GM19023 (cell line): Measurements from ENCODE around the gene RWDD4.

Source experiments
- ATAC-seq: cut with Tn5 transposase; IDR thresholded peaks from one replicate; pipeline ENCODE4 v1.9.1; 2021; ENCODE audit warnings: mild to moderate bottlenecking, moderate library complexity; ENCODE audit not compliant: unreplicated experiment

The RWDD4 gene

GRCh38 chr4:183659029-183659871 is at the start of gene RWDD4, which contains the start of gene TRAPPC11:
TSS of gene RWDD4 (minus strand) at chr4:183659185. CDS start at chr4:183658952, 233 bp downstream.
TSS of gene TRAPPC11 (plus strand) at chr4:183659293. CDS start at chr4:183663868, 4,575 bp downstream.
- peak; percentile 99 for ATAC-seq

- ATAC-seq: no peak
Observed at GRCh38 chr4:183702492-183702891, 43.5 kb upstream of the RWDD4 start.

- ATAC-seq: no peak
Observed at GRCh38 chr4:183700407-183700806, 41.4 kb upstream of the RWDD4 start.

- ATAC-seq: no peak
Observed at GRCh38 chr4:183698909-183699308, 39.9 kb upstream of the RWDD4 start.

- no peak for ATAC-seq
Observed at GRCh38 chr4:183691897-183692296, 32.9 kb upstream of the RWDD4 start.

- no peak for ATAC-seq
Observed at GRCh38 chr4:183691006-183691405, 32.0 kb upstream of the RWDD4 start.

- no peak for ATAC-seq
Observed at GRCh38 chr4:183688216-183688615, 29.2 kb upstream of the RWDD4 start.

GRCh38 chr4:183686461-183686860 is 27.5 kb upstream of the RWDD4 start:
- ATAC-seq: no peak

GRCh38 chr4:183681119-183681518 is 22.1 kb upstream of the RWDD4 start:
- ATAC-seq: no peak

GRCh38 chr4:183675625-183676024 is 16.6 kb upstream of the RWDD4 start:
- ATAC-seq: no peak

- ATAC-seq: no peak
Observed at GRCh38 chr4:183674153-183674552, 15.2 kb upstream of the RWDD4 start.

- no peak for ATAC-seq
Observed at GRCh38 chr4:183670960-183671555, 12.1 kb upstream of the RWDD4 start.

- ATAC-seq: no peak
Observed at GRCh38 chr4:183670251-183670650, 11.3 kb upstream of the RWDD4 start.

GRCh38 chr4:183666088-183666487 is 7.1 kb upstream of the RWDD4 start:
- ATAC-seq: no peak

- no peak for ATAC-seq
Observed at GRCh38 chr4:183659872-183660242, 872 bp upstream of the RWDD4 start.

- ATAC-seq: peak; percentile 33
Observed at GRCh38 chr4:183658362-183659028, 490 bp downstream of the RWDD4 start.

GRCh38 chr4:183657564-183657963 is 1.4 kb downstream of the RWDD4 start:
- ATAC-seq: no peak

- no peak for ATAC-seq
Observed at GRCh38 chr4:183645326-183645725, 13.7 kb downstream of the RWDD4 start.

GRCh38 chr4:183639291-183639690 is 19.7 kb downstream of the RWDD4 start:
- no peak for ATAC-seq

GRCh38 chr4:183638436-183638835 is 20.5 kb downstream of the RWDD4 start:
- no peak for ATAC-seq

GRCh38 chr4:183637461-183637860 is 21.5 kb downstream of the RWDD4 start:
- ATAC-seq: no peak

- ATAC-seq: no peak
Observed at GRCh38 chr4:183636923-183637322, 22.1 kb downstream of the RWDD4 start.
